T-helper 2 cell treated with Interferon-gamma antibody and Interleukin-4, amounts not matched to agents 5 μg/mL and 100 μg/mL, for 36 hours (primary cell): ENCODE results near the gene POGZ.

Experiments
- DNase-seq: peaks from one replicate; pipeline ENCODE4 v3.0.0; 2021; ENCODE audit warnings: low spot score
- H3K27ac Mint-ChIP-seq: one replicate; pipeline ENCODE4 v1.8.0; 2021; ENCODE audit warnings: mild to moderate bottlenecking, mixed read lengths
- H3K27me3 Mint-ChIP-seq: one replicate; pipeline ENCODE4 v1.8.0; 2021; ENCODE audit warnings: low read depth, mixed read lengths
- H3K36me3 Mint-ChIP-seq: one replicate; pipeline ENCODE4 v1.8.0; 2021; ENCODE audit warnings: low read depth, mixed read lengths
- H3K4me1 Mint-ChIP-seq: one replicate; pipeline ENCODE4 v1.8.0; 2021; ENCODE audit warnings: low read depth, mixed read lengths
- H3K4me3 Mint-ChIP-seq: one replicate; pipeline ENCODE4 v1.8.0; 2022; ENCODE audit warnings: mild to moderate bottlenecking, moderate library complexity, mixed read lengths
- H3K9me3 Mint-ChIP-seq: one replicate; pipeline ENCODE4 v1.8.0; 2021; ENCODE audit warnings: mixed read lengths

The POGZ gene

DNA sequence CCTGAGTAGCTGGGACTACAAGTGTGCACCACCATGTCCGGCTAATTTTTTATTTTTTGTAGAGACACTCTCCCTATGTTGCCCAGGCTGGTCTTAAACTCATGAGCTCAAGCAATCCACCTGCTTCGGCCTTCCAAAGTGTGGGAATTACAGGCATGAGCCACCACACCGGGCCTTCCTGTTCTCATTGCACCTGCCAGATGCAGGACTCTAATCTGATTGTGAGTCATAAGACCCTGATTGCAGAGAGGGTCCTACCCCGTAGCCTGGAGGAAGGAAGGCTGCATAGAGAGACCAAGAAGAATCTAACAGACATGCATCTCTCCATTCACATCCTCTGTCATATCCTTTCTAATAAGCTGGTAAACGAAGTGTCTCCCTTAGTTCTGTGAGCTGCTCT lies 32.3 kb upstream of the POGZ start:
- peaks cover 3% of the 10 kb centered on the region for H3K4me1 Mint-ChIP-seq

DNA sequence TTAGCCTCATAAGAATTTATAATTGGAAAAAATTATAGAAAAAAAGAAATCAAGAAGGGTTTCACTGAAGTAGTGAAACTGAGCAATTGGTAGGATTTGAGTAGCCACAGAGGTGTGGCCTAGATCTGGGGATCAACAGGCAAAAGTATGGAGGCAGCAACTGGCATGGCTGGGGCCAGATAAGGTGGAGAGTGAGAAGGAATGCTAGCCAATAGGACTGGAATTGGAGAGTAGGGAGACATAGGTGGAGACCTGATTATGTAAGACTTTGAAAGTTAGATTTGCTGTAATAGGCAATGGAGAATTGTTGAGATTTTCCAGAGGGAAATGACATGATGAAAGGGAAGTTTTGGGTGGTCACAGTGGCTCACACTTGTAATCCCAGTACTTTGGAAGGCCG lies 27.3 kb upstream of the POGZ start:
- Mint-ChIP-seq H3K27ac (no peak overlapping the region), H3K9me3 (peaks cover 6% of the 10 kb centered on the region), H3K4me3 (no peak overlapping the region), H3K4me1 (no peaks in the 10 kb centered on the region), H3K36me3 (no peaks in the 10 kb centered on the region), H3K27me3 (peaks cover 5% of the 10 kb centered on the region)
- no peak for DNase-seq

More for the DNA sequence above, 32.3 kb upstream of the POGZ start:
- Mint-ChIP-seq H3K9me3 (no peaks in the 10 kb centered on the region), H3K27ac (no peak overlapping the region), H3K27me3 (peaks cover 3% of the 10 kb centered on the region), H3K36me3 (no peaks in the 10 kb centered on the region), H3K4me3 (no peak overlapping the region)
- no peak for DNase-seq

DNA sequence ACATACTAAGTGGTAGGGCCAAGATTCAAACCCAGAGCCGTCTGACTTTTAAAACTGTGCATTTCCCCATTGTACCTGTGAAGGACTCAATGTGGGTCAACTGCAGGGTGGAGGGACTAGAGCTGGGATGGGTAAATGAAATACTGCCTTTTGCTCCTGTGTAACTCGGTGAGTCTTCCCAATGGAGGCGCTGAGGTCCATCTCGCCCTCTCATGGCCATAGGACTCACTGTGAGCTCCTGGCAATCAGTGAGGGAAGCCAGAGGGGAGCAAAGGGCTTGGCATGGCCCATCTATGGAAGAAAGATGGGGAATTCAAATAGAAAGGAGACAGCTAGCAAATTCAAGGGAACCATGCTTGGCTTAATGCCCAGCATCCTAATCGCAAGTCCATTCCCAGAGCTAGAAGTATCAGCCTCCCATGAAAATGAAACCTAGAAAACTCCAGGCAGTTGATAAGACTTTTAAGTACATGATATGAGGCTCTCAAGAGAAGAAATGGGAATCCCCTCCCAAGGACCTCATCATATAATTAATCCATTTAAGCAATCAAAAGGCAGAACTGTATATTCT lies 26.5 kb upstream of the POGZ start:
- no peak for DNase-seq
- Mint-ChIP-seq H3K4me3 (no peak overlapping the region), H3K27ac (no peak overlapping the region), H3K9me3 (peaks cover 6% of the 10 kb centered on the region), H3K27me3 (peaks cover 5% of the 10 kb centered on the region), H3K4me1 (no peaks in the 10 kb centered on the region), H3K36me3 (no peaks in the 10 kb centered on the region)

DNA sequence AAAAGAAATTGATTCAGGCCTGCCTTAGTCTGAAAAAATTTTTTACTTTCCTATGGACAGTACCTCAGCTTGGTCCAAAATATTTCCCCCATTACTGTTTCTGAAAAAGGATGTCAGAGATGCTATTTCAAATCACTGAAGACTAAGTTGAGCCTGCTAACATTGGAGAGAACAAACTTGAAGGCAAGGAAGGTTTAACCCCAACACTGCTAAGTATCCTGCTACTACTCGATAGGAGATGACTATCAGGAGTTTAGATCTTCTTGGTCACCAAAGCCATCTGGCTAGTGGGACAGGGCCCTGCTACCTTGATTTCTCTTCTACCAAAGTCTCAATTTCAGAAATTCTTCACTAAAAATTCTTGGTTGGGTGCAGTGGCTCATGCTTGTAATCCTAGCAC lies 22.7 kb upstream of the POGZ start:
- no peak for DNase-seq
- H3K4me3 Mint-ChIP-seq = no peak overlapping the region
- no peaks in the 10 kb centered on the region for H3K36me3 Mint-ChIP-seq
- H3K27ac Mint-ChIP-seq = no peak overlapping the region
- peaks cover 10% of the 10 kb centered on the region for H3K9me3 Mint-ChIP-seq
- H3K4me1 Mint-ChIP-seq = no peaks in the 10 kb centered on the region
- H3K27me3 Mint-ChIP-seq = peaks cover 8% of the 10 kb centered on the region

DNA sequence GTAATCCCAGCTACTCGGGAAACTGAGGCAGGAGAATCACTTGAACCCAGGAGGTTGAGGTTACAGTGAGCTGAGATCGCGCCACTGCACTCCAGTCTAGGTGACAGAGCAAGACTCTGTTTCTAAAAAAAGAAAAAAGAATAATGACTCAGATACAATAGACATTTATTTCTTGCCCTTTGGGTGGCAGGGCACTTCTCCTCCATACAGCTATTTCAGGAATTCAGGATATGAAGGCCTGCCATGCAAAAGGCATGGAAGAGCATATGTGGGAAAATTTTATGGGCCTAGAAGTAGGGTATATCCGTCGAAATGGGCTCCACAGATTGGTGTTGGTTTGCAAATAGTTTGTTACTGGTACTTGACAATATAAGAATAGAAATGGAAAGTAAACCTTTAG lies 20.2 kb upstream of the POGZ start:
- Mint-ChIP-seq H3K27me3 (peaks cover 8% of the 10 kb centered on the region), H3K4me1 (peaks cover 8% of the 10 kb centered on the region), H3K27ac (no peak overlapping the region), H3K9me3 (peaks cover 10% of the 10 kb centered on the region), H3K4me3 (no peak overlapping the region), H3K36me3 (no peaks in the 10 kb centered on the region)
- DNase-seq = no peak

DNA sequence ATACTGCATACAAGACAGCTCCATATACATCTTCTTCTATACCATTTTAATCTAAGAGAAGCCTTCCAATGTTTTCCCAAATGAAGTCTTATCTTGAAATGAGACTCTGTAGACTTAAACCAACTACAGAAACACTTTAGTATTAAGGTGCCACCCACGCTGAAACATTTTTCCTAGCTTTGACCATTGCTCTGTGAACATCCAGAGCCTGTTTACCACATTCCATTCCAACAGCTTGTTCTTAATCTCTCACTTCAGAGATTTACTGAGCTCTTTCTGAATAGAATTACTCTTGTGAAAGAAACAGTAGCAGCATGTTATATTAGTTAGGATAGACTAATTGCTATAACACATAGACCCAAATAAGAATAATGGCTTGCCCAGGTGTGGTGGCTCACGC lies 19.6 kb upstream of the POGZ start:
- H3K9me3 Mint-ChIP-seq = peaks cover 10% of the 10 kb centered on the region
- H3K4me1 Mint-ChIP-seq = peaks cover 10% of the 10 kb centered on the region
- no peaks in the 10 kb centered on the region for H3K36me3 Mint-ChIP-seq
- H3K27ac Mint-ChIP-seq = no peak overlapping the region
- H3K4me3 Mint-ChIP-seq = no peak overlapping the region
- DNase-seq = no peak
- peaks cover 8% of the 10 kb centered on the region for H3K27me3 Mint-ChIP-seq

DNA sequence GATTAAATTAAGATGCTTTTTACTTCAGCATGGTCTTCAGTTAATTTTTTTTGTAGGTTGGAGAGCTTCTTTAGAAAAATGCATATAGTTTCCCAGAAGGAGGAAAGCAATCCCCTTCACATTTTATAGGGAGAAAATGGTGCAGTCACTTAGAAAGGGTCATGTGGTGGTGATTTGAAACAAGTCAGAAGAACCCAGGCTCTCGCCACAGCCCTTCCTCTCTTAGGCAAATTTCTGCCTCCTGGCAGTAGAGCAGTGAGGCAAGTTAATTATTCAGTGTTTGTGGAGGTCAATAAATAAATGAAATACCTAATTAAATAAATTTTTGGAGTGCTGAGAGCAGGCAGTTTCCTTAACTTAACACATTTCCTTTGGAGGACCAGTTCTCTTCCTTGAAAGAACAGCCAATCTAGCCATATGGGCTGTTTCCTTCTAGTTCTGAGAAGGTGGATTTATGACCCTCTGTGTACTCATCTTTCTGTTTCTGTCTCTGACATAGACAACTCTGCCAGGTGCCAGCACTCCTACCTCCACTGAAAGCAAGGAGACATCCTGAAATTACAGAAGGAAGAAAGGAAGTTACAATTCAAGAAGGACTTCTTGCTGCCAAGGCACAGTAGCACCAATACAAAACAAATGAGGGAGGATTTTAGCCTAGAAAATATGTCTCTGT lies 19.0 kb upstream of the POGZ start:
- peaks cover 8% of the 10 kb centered on the region for H3K27me3 Mint-ChIP-seq
- no peak overlapping the region for H3K27ac Mint-ChIP-seq
- no peaks in the 10 kb centered on the region for H3K36me3 Mint-ChIP-seq
- no peak for DNase-seq
- H3K9me3 Mint-ChIP-seq = peaks cover 10% of the 10 kb centered on the region
- H3K4me3 Mint-ChIP-seq = no peak overlapping the region
- peaks cover 12% of the 10 kb centered on the region for H3K4me1 Mint-ChIP-seq

DNA sequence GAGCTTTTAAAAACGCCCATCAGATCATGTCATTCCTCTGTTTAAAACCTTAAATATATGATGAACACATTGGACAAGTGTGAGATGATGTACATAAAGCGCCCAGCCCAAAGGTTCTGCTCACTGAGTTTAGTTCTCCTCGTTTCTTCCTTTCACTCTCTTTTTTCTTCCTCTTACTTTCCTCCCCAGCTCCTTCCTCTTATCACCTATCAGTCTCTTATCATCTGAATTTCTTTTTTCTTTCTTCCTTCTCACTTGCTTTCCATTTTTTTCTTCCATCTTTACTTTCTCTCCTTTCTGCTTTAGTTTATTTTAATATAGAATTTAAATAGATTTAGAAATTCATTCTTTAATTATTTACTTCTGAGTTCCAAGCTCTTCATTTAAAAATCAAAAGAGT lies 17.8 kb upstream of the POGZ start:
- DNase-seq = no peak
- H3K36me3 Mint-ChIP-seq = no peaks in the 10 kb centered on the region
- peaks cover 8% of the 10 kb centered on the region for H3K27me3 Mint-ChIP-seq
- peaks cover 9% of the 10 kb centered on the region for H3K9me3 Mint-ChIP-seq
- no peak overlapping the region for H3K27ac Mint-ChIP-seq
- peaks cover 17% of the 10 kb centered on the region for H3K4me1 Mint-ChIP-seq
- no peak overlapping the region for H3K4me3 Mint-ChIP-seq

DNA sequence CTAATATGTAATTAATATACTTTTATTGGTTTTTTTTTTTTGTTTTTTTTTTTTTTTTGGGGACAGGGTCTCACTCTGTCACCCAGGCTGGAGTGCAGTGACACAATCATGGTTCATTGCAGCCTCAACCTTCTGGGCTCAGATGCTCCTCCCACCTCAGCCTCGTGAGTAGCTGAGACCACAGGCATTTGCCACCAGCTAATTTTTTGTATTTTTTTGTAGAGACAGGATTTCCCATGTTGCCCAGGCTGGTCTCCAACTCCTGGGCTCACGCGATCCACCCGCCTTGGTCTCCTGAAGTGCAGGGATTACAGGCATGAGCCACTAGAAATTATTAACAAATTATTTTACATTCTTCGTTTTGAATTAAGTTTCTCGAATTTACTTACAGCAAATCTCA lies 16.8 kb upstream of the POGZ start:
- peaks cover 4% of the 10 kb centered on the region for H3K9me3 Mint-ChIP-seq
- no peak for DNase-seq
- peaks cover 8% of the 10 kb centered on the region for H3K27me3 Mint-ChIP-seq
- no peak overlapping the region for H3K27ac Mint-ChIP-seq
- H3K4me3 Mint-ChIP-seq = no peak overlapping the region
- H3K4me1 Mint-ChIP-seq = peaks cover 17% of the 10 kb centered on the region
- H3K36me3 Mint-ChIP-seq = no peaks in the 10 kb centered on the region

DNA sequence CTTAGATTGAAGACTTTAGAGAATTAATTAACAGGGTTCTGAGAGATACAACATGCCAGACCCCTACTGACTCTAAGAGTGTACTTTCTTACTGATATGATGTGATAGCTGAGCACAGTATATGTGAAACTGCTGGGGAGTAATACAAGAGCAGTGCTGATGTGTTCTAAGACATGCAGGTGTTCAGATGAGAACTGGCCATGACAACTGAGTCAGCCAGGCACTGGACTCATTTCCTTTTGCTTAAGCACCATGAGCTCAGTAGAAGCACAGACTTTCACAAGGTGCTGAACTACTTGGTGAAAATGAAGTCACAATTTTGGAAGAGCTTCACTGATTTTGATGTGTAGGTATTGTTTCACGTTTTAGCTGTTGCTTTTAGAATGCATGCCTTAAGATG lies 15.9 kb upstream of the POGZ start:
- Mint-ChIP-seq H3K36me3 (no peaks in the 10 kb centered on the region), H3K9me3 (no peaks in the 10 kb centered on the region), H3K4me3 (no peak overlapping the region), H3K27ac (no peak overlapping the region), H3K4me1 (peaks cover 17% of the 10 kb centered on the region), H3K27me3 (peaks cover 8% of the 10 kb centered on the region)
- peak; percentile 27 for DNase-seq

DNA sequence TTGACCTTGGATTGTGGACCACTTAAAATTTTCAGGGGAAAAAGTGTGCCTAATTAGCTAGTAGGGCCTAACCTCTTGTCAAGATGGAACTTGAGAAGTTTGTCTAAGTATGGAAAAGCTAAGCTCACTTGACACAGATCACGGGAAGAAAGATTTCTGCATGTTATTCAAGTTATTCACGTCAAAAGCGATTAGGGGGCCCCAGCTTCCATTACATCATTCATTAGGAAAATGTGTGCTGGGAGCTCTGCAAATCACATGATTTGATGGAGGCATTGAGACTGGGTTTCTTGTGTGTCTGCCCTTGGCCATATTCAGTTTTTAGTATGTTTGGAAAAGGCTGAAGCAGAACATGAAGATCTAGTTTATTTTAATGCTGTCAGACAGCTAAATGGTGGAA lies 15.5 kb upstream of the POGZ start:
- DNase-seq = no peak
- H3K9me3 Mint-ChIP-seq = no peaks in the 10 kb centered on the region
- H3K4me3 Mint-ChIP-seq = no peak overlapping the region
- no peaks in the 10 kb centered on the region for H3K36me3 Mint-ChIP-seq
- H3K4me1 Mint-ChIP-seq = peaks cover 17% of the 10 kb centered on the region
- no peak overlapping the region for H3K27ac Mint-ChIP-seq
- peaks cover 8% of the 10 kb centered on the region for H3K27me3 Mint-ChIP-seq

DNA sequence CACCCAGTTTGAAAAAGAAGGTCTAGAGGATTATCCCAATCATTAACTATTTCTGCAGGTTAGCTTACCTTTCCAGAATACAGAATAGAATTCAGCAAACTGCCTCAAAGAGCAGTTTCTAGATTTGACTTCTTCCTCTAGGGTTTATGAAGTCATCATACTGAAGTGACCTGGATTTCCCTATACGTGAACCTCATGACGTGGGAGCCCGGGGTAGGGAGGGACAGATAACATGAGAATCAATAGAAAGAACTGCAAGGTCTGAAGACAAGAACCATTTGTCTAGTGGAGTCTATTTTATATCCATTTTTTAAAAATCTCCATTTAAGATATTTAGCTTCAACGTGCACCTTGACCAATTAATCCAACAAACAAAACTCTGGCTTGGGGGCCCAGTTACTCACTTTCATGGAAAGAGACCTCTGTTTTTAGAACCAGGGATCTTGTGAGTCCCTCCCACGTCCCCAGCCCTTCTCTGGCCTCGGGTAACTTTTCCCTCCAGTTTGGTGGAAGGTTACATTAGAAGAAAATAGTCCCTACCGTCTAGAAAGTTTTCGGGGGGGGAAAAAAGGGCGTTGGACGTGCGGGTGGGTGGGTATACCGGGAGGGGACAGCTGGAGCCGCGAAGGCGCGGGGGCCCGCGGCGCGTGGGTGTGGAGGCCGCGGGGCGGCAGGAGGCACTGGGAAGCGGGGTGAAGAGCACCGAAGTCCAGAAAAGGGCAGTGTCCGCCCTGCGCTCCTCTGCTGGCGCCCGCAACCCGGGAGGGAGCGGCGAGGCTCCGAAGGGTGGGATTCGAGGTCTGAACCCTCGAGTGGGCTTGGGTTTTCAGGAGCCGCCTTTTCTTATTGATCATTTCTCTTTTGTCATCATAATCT lies 13.8 kb upstream of the POGZ start:
- Mint-ChIP-seq H3K36me3 (no peaks in the 10 kb centered on the region), H3K27ac (peak overlapping the region; percentile 75), H3K4me1 (peaks cover 17% of the 10 kb centered on the region), H3K9me3 (no peaks in the 10 kb centered on the region), H3K27me3 (peaks cover 8% of the 10 kb centered on the region), H3K4me3 (peak overlapping the region; percentile 67)
- no peak for DNase-seq

DNA sequence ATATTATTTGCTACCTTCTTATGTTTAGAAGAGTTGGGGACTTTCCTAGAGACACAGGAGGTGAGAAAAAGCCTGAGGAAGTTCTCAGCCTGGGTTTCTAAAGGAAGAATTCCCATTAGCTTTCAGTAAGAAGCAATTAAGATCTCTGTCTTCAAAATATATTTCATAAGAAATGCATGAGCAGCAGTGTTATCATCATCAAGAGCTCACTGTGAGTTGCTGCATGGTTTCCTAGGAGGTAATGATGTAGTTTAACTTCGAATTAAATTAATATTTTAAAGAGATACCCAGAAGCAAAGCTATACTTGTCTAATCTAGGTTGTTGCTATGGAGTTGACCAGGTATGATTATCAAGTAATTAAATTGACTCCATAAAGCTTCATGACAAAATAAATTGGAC lies 5.7 kb upstream of the POGZ start:
- peaks cover 2% of the 10 kb centered on the region for H3K4me1 Mint-ChIP-seq
- H3K4me3 Mint-ChIP-seq = no peak overlapping the region
- no peaks in the 10 kb centered on the region for H3K36me3 Mint-ChIP-seq
- H3K9me3 Mint-ChIP-seq = no peaks in the 10 kb centered on the region
- DNase-seq = no peak
- H3K27ac Mint-ChIP-seq = no peak overlapping the region
- H3K27me3 Mint-ChIP-seq = peaks cover 47% of the 10 kb centered on the region

DNA sequence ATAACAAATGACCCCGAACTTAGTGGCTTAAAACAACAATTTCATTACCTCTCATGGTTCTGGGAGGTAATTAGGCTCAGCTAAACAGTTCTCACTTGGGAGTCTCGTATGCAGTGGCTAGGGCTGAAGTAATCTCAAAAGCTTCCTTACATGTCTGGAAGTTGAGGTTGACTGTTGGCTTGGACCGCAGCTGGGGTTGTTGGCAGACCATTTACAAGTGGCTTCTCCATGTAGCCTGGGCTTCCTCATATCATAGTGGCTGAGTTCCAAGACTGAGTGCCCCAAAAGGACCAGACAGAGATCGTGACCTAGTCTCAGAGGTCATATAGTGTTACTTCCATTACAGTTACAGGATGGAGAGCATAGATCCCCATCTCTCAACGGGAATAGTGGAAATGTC lies 2.4 kb upstream of the POGZ start:
- Mint-ChIP-seq H3K4me3 (no peak overlapping the region), H3K27me3 (peaks cover 36% of the 10 kb centered on the region), H3K4me1 (peaks cover 14% of the 10 kb centered on the region), H3K27ac (no peak overlapping the region), H3K9me3 (no peaks in the 10 kb centered on the region), H3K36me3 (peaks cover 4% of the 10 kb centered on the region)
- no peak for DNase-seq
